WTC11 (cell line): ENCODE data around the gene TOP2B. TPM values are rescaled to one million over a fixed set of nuclear protein-coding genes. Genes with fewer than 3 reads are reported as not detected.

Experiments used
- ATAC-seq: fragments of 200-7000 bp; cut with Tn5 transposase; 2 replicates; pipeline ENCODE4 v1.10.0; 2021; ENCODE audit warnings: mild to moderate bottlenecking, moderate library complexity
- CTCF ChIA-PET: fragments of 300-600 bp; sonication (Branson Sonifier 250); formaldehyde crosslinking; loops from one replicate; lab custom pipeline; 2021; ENCODE audit warnings: antibody characterized with exemption; lab: Charles Lee
- POLR2A ChIA-PET: fragments of 350-600 bp; sonication (Branson Sonifier 250); formaldehyde crosslinking; loops from one replicate; lab custom pipeline; 2021; ENCODE audit warnings: antibody characterized with exemption; lab: Charles Lee
- DNase-seq: peaks from one replicate; pipeline ENCODE4 v3.0.0; 2021; ENCODE audit warnings: low spot score
- H3K27ac Mint-ChIP-seq: 2 replicates; pipeline ENCODE4 v1.8.0; 2021; ENCODE audit warnings: mixed read lengths
- H3K27me3 Mint-ChIP-seq: 2 replicates; pipeline ENCODE4 v1.8.0; 2021; ENCODE audit warnings: low read depth, mild to moderate bottlenecking, moderate library complexity, mixed read lengths
- H3K36me3 Mint-ChIP-seq: 2 replicates; pipeline ENCODE4 v1.8.0; 2021; ENCODE audit warnings: mixed read lengths
- H3K4me1 Mint-ChIP-seq: 2 replicates; pipeline ENCODE4 v1.8.0; 2022; ENCODE audit warnings: mixed read lengths
- H3K4me3 Mint-ChIP-seq: 2 replicates; pipeline ENCODE4 v1.8.0; 2021; ENCODE audit warnings: mild to moderate bottlenecking, moderate library complexity, mixed read lengths
- H3K9me3 Mint-ChIP-seq: 2 replicates; pipeline ENCODE4 v1.8.0; 2021; ENCODE audit warnings: mixed read lengths
- AR ChIP-seq: fragments of 250-450 bp; sonication (Bioruptor Pico); IDR thresholded peaks from 2 replicates; pipeline ENCODE4 v1.9.0; 2021; ENCODE audit warnings: mild to moderate bottlenecking
- ATF3 ChIP-seq: sonication (generic); formaldehyde crosslinking; conservative IDR thresholded peaks from 2 replicates; pipeline ENCODE4 v1.8.1; 2022; ENCODE audit warnings: mild to moderate bottlenecking, missing genetic modification reagents
- CREB1 ChIP-seq: sonication (generic); formaldehyde crosslinking; IDR thresholded peaks from 2 replicates; pipeline ENCODE4 v1.8.0; 2023; ENCODE audit warnings: mild to moderate bottlenecking, missing genetic modification reagents
- E2F4 ChIP-seq: sonication (generic); formaldehyde crosslinking; IDR thresholded peaks from 2 replicates; pipeline ENCODE4 v1.8.1; 2022; ENCODE audit warnings: low read depth, mild to moderate bottlenecking, moderate library complexity, missing genetic modification reagents, borderline replicate concordance
- FOXJ3 ChIP-seq: sonication (generic); formaldehyde crosslinking; IDR thresholded peaks from 2 replicates; pipeline ENCODE4 v1.9.0; 2021; ENCODE audit warnings: missing genetic modification reagents, mild to moderate bottlenecking, borderline replicate concordance
- GABPB1 ChIP-seq: sonication (generic); formaldehyde crosslinking; IDR thresholded peaks from 2 replicates; pipeline ENCODE4 v1.8.1; 2023; ENCODE audit warnings: mild to moderate bottlenecking, missing genetic modification reagents
- IRF2 ChIP-seq: sonication (generic); formaldehyde crosslinking; IDR thresholded peaks from 2 replicates; pipeline ENCODE4 v1.8.0; 2022; ENCODE audit warnings: low read depth, missing genetic modification reagents, borderline replicate concordance
- JUN ChIP-seq: sonication (generic); formaldehyde crosslinking; IDR thresholded peaks from 2 replicates; pipeline ENCODE4 v1.8.0; 2023; ENCODE audit warnings: mild to moderate bottlenecking, missing genetic modification reagents
- MYBL2 ChIP-seq: sonication (generic); formaldehyde crosslinking; IDR thresholded peaks from 2 replicates; pipeline ENCODE4 v1.8.1; 2023; ENCODE audit warnings: mild to moderate bottlenecking, moderate library complexity, missing genetic modification reagents
- NR2C2 ChIP-seq: sonication (generic); formaldehyde crosslinking; IDR thresholded peaks from 2 replicates; pipeline ENCODE4 v1.8.0; 2022; ENCODE audit warnings: mild to moderate bottlenecking, missing genetic modification reagents
- OVOL2 ChIP-seq: fragments of 250-450 bp; sonication (Bioruptor Pico); IDR thresholded peaks from 2 replicates; pipeline ENCODE4 v1.9.0; 2021; ENCODE audit warnings: mild to moderate bottlenecking, borderline replicate concordance
- PRRX2 ChIP-seq: fragments of 250-450 bp; sonication (Bioruptor Pico); IDR thresholded peaks from 2 replicates; pipeline ENCODE4 v1.8.0; 2021; ENCODE audit warnings: mild to moderate bottlenecking
- SMAD3 ChIP-seq: sonication (generic); formaldehyde crosslinking; IDR thresholded peaks from 2 replicates; pipeline ENCODE4 v1.8.0; 2022; ENCODE audit warnings: missing genetic modification reagents, mild to moderate bottlenecking, borderline replicate concordance
- SOX15 ChIP-seq: fragments of 250-450 bp; sonication (Bioruptor Pico); IDR thresholded peaks from 2 replicates; pipeline ENCODE4 v1.9.0; 2021; ENCODE audit warnings: mild to moderate bottlenecking
- STAT6 ChIP-seq: sonication (generic); formaldehyde crosslinking; conservative IDR thresholded peaks from 2 replicates; pipeline ENCODE4 v1.8.1; 2023; ENCODE audit warnings: mild to moderate bottlenecking, low read depth, missing genetic modification reagents, moderate library complexity
- TCF7 ChIP-seq: sonication (generic); formaldehyde crosslinking; IDR thresholded peaks from 2 replicates; pipeline ENCODE4 v1.8.0; 2022; ENCODE audit warnings: mild to moderate bottlenecking, low read depth, missing genetic modification reagents, moderate library complexity
- ZBTB21 ChIP-seq: sonication (generic); formaldehyde crosslinking; IDR thresholded peaks from 2 replicates; pipeline ENCODE4 v1.8.1; 2023; ENCODE audit warnings: mild to moderate bottlenecking, missing genetic modification reagents, borderline replicate concordance
- ZNF512 ChIP-seq: sonication (generic); formaldehyde crosslinking; IDR thresholded peaks from 2 replicates; pipeline ENCODE4 v1.8.1; 2022; ENCODE audit warnings: missing genetic modification reagents, borderline replicate concordance
- ZNF671 ChIP-seq: fragments of 250-450 bp; sonication (Bioruptor Pico); IDR thresholded peaks from 2 replicates; pipeline ENCODE4 v1.8.0; 2021; ENCODE audit warnings: mild to moderate bottlenecking
- total RNA-seq: library from RNA; stranded (reverse); gene quantifications from 3 replicates; pipeline ENCODE4 v1.2.3, GENCODE V29; 2021
- TF ChIP-seq, protein P1 (sequence below): fragments of 250-450 bp; sonication (Bioruptor Pico); IDR thresholded peaks from 2 replicates; pipeline ENCODE4 v1.9.0; 2021; ENCODE audit warnings: moderate library complexity, mild to moderate bottlenecking, inconsistent platforms, borderline replicate concordance
- TF ChIP-seq, protein P2 (sequence below): fragments of 250-450 bp; sonication (Bioruptor Pico); conservative IDR thresholded peaks from 2 replicates; pipeline ENCODE4 v1.9.0; 2021; ENCODE audit warnings: mild to moderate bottlenecking

Gene TOP2B
- total RNA-seq, 1 experiment from 2014 or later: 151 TPM

GRCh38 chr3:25664812-25665314, at the start of gene TOP2B (continued):
- TF ChIP-seq JUN (CRISPR knock-in tag): no peak
- no peak for TF ChIP-seq IRF2 (CRISPR knock-in tag)
- TF ChIP-seq GABPB1 (CRISPR knock-in tag): no peak
- TF ChIP-seq NR2C2: no peak
- TF ChIP-seq MYBL2 (CRISPR knock-in tag): no peak
- no peak for TF ChIP-seq ZNF512 (CRISPR knock-in tag)
- TF ChIP-seq OVOL2 (CRISPR knock-in tag): no peak
- TF ChIP-seq ZBTB21: no peak
- TF ChIP-seq FOXJ3 (CRISPR knock-in tag): no peak
- no peak for TF ChIP-seq E2F4
- no peak for TF ChIP-seq STAT6 (CRISPR knock-in tag)
- TF ChIP-seq AR (CRISPR knock-in tag): no peak
- 0 out of 2 replicates have a peak, but pooled peaks have one; percentile 13 for TF ChIP-seq CREB1 (CRISPR knock-in tag)
- TF ChIP-seq, all 79 proteins: peak for 7

DNA sequence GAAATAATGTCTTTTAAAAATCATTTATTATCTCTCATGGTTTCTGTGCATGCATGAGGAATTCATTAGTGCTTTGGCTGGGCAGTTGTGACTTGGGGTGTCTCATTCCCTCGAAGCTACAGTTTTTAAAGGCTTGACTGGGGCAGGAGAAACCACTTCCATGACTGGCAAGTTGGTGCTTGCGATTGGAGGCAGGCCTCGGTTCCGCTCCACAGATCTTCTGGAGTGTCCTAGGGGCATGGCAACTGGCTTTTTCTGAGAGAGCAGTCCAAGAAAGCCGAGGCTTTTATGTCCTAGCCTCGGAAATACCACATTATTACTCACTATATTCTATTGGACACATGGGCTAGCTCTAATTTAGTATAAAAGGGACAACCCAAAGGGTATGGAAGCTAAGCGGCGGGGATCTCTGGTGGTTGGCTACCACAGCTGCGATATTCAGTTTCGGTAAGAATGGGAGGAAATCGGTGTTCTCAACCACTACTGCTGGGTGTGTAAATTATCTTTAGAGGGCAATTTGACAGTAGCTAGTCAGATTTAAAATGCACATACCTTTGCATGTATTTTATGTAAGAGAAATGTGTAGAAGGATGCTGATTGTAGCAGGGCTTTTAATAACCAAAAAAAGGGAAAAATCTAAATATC, 48.8 kb upstream of the TOP2B start:
- no peak for DNase-seq
- Mint-ChIP-seq H3K4me1 (no peaks in the 10 kb centered on the region), H3K9me3 (peaks cover 4% of the 10 kb centered on the region; the same call in 1 of the 2 replicates), H3K27ac (no peak overlapping the region), H3K36me3 (peaks cover 3% of the 10 kb centered on the region; the same call in 1 of the 2 replicates), H3K27me3 (no peaks in the 10 kb centered on the region), H3K4me3 (no peak overlapping the region)
- CTCF ChIA-PET: no interaction called here
- no peak for ATAC-seq
- POLR2A ChIA-PET: no interaction called here
- TF ChIP-seq SMAD3 (no peak), E2F4 (no peak), ATF3 (CRISPR knock-in tag) (no peak), GABPB1 (CRISPR knock-in tag) (no peak), PRRX2 (no peak), TCF7 (CRISPR knock-in tag) (no peak), NR2C2 (no peak), SOX15 (no peak), ZNF671 (CRISPR knock-in tag) (no peak)
- TF ChIP-seq, protein P1, sequence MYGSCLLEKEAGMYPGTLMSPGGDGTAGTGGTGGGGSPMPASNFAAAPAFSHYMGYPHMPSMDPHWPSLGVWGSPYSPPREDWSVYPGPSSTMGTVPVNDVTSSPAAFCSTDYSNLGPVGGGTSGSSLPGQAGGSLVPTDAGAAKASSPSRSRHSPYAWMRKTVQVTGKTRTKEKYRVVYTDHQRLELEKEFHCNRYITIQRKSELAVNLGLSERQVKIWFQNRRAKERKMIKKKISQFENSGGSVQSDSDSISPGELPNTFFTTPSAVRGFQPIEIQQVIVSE (CRISPR knock-in tag): no peak
- TF ChIP-seq, protein P2, sequence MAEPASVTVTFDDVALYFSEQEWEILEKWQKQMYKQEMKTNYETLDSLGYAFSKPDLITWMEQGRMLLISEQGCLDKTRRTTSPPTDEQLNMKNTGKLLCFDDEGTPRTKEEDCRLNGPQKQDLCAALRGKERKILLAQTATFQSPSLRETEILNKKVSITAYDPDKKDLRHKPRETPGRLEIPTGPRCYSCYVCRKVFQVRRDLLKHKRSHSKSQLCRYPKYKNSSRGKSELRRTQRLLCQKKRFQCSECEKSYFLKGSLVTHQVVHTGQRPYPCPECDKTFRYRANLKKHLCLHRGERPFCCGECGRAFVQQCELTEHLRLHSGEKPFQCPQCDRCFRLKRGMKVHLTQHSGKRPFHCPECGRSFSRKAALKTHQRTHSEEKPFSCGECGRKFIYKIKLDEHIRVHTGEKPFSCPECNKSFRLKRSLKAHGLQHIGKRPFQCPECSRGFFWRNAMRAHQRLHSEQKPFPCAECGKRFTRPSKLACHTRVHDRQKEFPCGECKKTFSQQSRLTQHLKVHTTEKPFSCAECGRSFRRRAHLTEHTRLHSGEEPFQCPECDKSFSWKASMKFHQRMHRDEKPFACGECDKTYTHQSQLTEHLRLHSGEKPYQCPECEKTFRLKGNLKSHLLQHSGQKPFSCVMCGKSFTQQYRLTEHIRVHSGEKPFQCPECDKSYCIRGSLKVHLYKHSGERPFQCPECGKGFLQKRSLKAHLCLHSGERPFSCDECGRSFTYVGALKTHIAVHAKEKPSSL (CRISPR knock-in tag): no peak
